GM19240 (cell line): ENCODE measurements around the gene IL15RA.

ENCODE experiments used
- DNase-seq: peaks from one replicate; pipeline ENCODE4 v3.0.0; 2011; ENCODE audit warnings: low spot score; ENCODE audit not compliant: insufficient read length

IL15RA gene

GRCh38 chr10:5977471-5978229, at the start of gene IL15RA:
IL15RA (minus strand) TSS chr10:5977543; CDS start chr10:5977492, 51 bp downstream.
- peak; percentile 69 for DNase-seq

GRCh38 chr10:6025683-6026255, 48.4 kb upstream of the IL15RA start:
- DNase-seq: no peak

DNA sequence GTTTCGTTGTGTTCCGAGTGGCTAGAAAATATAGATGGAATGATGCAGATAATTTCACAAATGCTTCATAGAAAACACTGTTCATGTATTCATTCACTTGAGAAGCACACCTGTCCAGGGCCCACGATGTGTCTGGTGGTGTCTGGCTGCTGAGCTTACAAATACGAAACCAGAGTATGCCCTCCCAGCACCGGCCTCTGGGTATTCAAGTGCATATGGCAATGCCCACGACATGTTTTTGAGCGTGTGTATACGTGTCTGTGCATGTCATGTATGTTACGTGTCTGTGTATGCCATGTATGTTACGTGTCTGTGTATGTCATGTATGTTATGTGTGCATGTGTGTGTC, 47.0 kb upstream of the IL15RA start:
- DNase-seq: no peak

GRCh38 chr10:6023661-6024333, 46.5 kb upstream of the IL15RA start:
- DNase-seq: no peak

DNA sequence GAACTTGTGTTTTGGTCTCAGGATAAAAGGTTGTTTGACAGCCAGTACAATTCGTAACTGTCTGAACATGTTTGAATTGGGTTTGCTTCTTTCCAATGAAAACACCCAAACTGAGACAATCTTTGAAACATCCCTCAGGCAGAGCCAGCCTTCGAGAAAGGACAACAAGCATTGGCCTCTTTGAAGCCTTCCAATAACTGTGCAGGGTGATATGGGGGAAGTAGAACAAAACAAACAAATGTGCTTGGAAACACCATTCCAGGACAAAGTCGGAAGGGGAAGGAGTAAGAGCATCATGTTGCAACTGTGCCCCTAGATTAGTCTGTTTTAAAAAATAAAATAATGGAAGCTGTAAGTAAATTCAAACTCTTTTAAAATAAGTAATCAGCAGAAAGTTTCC, 45.3 kb upstream of the IL15RA start:
- DNase-seq: no peak

DNA sequence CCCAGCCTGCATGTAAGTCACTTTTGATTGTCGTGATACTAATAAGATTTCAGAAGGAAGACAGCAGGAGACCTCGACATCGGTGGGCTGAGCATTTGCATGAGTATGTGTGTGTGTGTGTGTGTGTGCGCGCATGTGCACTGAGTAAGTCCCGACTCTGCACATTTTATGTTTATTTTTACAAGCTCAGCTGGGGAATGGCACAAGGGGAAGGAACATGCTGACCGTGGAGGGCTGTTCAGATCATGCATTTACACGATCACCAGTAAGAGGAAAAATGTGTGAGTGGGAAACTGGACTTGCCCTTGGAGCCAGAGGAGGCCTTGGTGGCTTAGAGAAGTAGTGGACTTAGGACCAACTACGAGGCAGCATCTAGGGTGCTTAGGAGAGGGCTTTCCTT, 43.5 kb upstream of the IL15RA start:
- no peak for DNase-seq

DNA sequence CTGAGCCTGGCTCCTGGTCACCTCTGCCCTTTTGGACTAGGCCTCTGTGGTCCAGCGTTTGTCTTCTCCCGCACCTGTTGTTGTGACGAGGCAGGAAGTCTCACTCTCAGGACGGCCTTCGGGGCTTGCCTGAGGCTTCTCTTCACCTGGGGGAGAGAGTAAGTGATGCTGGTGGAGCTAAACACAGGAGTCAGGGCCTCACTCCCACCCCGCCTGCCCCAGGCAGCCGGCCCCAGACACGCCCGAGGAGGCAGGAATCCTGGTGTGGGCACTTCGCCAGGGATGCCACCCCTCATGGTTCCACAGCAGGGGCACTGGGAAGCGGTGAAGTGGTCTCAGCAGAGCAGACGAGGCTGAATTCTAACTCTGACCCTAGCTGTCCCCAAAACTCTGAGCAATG, 42.5 kb upstream of the IL15RA start:
- no peak for DNase-seq

DNA sequence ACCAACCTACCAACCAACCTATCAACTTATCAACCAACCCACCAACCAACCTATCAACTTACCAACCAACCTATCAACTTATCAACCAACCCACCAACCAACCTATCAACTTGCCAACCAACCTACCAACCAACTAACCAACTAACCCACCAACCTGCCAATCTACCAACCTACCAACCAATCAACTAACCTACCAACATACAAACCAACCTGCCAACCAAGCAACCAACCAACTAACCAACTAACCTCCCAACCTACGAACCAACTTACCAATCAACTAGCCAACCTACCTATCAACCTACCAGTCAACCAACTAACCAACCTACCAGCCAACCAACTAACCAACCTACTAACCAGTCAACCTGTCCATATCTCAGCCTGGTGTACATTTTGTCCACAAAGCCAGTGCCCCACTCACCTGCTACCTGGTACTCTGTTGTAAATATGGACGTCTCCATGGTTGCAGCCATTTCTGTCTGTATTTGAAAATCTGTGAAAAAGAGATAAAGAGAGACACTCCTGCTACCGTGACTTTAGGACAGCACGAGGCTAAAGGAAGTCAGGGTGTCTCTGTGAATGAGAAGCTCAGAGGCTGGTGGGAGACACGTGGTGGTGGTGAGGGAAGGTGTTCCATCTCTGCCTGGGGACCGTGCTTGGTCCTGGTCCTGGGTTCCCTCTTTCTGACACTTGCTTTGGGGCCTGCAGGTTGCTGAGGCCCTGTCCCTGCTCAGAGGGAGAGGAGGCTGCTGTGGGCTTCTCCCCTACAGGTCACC, 41.9 kb upstream of the IL15RA start:
- DNase-seq: no peak

- no peak for DNase-seq
Observed at GRCh38 chr10:6018422-6018821, 41.1 kb upstream of the IL15RA start.

- DNase-seq: no peak
Observed at GRCh38 chr10:6017781-6018354, 40.5 kb upstream of the IL15RA start.

GRCh38 chr10:6014241-6014761, 37.0 kb upstream of the IL15RA start:
- DNase-seq: peak; percentile 61

DNA sequence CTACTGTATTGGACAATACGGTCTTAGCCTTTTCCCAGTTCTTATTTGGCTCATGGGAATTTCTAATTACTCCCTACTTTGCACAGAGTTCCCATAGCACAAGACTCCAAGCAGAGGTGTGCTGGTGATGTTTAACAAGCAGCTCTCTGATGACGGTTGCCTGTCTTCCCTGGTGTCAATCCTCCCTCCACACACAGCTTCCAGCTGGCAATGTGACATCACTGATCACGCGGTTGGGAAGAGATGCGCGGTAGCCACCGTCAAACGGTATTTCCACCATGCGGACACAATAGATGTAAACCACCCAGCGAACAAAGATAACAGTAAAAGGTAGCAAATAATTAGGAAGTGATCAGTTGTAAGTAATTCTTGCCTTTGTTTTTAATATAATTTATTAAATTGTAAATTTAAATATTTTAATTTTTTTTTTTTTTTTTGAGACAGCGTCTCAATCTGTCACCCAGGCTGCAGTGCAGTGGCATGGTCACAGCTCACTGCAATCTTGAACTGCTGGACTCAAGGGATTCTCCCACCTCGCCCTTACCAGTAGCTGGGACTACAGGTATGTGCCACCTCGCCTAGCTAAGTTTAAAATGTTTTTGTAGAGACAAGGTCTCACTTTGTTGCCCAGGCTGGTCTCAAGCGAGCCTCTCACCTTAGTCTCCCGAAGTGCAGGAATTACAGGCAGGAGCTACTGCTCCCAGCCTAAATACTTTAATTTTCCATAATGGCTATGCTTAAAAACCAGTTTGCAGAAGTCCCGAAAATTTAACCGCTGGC, 36.3 kb upstream of the IL15RA start:
- no peak for DNase-seq

- DNase-seq: no peak
Observed at GRCh38 chr10:6012121-6012905, 35.0 kb upstream of the IL15RA start.

DNA sequence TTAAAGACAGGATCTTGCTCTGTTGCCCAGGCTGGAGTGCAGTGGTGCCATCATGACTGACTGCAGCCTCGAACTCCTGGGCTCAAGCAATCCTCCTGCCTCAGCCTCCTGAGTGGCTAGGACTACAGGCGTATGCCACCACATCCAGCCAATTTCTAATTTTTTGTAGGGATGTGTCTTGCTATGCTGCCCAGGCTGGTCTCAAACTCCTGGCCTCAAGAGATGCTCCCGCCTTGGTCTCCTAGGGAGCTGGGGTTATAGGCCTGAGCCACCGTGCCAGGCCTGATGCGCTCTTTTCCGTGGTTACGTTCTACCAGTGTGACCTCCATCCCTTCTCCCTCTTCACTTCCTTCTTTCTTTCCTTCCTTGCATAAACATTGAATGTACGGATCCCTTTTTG, 34.2 kb upstream of the IL15RA start:
- DNase-seq: no peak

DNA sequence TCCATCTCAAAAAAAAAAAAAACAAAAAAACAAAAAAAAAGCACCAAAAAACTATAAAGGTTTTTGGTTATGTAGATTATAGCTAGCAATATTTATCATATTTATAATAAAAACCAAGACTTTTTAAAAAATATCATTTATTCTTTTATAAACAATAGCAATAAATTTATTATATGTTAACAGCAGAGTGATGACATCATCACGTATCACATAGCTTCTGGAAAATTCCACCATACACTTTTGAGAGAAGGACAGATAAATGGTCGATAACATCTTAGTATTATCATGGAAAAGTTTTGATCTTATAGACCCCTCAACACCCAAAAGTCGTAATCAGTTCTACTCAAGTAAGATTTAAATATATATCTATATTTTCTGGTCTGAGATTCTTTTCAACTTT, 33.2 kb upstream of the IL15RA start:
- DNase-seq: no peak

DNA sequence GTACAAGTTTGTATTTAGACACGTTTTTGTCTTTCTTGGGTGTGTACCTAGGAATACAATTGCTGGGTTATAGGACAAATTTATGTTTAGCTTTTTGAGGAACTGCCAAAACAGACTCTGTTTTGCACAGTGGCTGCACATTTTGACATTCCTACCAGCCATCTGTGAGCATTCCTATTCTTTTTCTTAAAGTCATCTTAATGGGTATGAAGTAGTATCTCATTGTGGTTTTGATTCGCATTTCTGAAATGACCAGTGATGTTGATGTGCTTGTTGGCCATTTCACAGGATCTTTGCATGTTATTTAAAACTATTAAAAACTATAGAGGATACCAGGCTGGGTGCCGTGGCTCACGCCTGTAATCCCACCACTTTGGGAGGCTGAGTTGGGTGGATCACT, 32.6 kb upstream of the IL15RA start:
- DNase-seq: no peak

- DNase-seq: no peak
Observed at GRCh38 chr10:6009150-6009549, 31.8 kb upstream of the IL15RA start.

DNA sequence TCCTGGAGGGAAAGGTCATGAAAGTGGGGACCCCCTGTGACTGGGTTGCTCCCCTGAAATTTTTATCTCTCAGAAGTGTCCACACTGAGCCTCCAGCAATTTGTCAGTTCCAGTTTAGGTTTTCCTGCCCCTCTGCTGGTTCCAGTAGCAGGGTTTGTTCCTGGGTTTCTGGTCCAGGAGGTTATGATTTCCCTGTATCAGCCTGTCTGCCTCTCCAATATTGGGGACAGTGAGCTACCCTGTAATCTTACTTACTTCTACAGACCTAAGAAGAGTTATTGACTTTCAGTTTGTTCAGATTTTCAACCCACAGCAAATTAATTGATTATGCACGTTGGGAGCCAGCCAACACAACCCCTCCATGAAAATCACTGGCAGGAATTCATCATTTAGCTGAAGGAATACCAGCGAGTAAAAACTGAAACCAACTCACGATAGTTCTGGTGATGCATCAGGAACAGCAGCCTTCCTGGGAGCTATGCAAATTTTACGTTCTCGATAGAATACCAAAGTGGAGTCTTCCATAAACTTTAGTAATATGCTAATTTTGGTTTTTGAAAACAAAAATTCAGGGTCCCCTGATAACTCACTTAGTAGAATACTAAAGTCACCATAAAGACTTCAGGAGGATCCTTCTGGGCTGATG, 31.3 kb upstream of the IL15RA start:
- DNase-seq: no peak

GRCh38 chr10:6006991-6007390, 29.6 kb upstream of the IL15RA start:
- no peak for DNase-seq
